PC-3 (cell line): ENCODE data around the gene SLC35F1. TPM values are rescaled to one million over a fixed set of nuclear protein-coding genes. Genes with fewer than 3 reads are reported as not detected.
"Not testable (repeated sequence)": the region's sequence is repeated elsewhere in the genome, so short reads cannot be mapped to it uniquely, and the experiment has no call there.

ENCODE experiments used
- ATAC-seq: fragments of 200-7000 bp; cut with Tn5 transposase; 2 replicates; pipeline ENCODE4 v1.9.1; 2020; ENCODE audit warnings: mild to moderate bottlenecking, moderate library complexity
- Bru-seq: library from RNA; stranded (reverse); fragments of 400-500 nt; gene quantifications from one replicate; lab custom pipeline; 2021; lab: Mats Ljungman, UMichigan
- BruChase-seq, 2 experiments: library from RNA; stranded (reverse); fragments of 400-500 nt; gene quantifications; one replicate each; lab custom pipeline; 2021; lab: Mats Ljungman, UMichigan
- BruUV-seq: library from RNA; stranded (reverse); fragments of 400-500 nt; replicated peaks from 2 replicates; lab custom pipeline; 2021; lab: Mats Ljungman, UMichigan
- CTCF ChIA-PET: fragments of 300-600 bp; sonication (Branson Sonifier 250); formaldehyde crosslinking; loops from one replicate; lab custom pipeline; 2022; ENCODE audit warnings: antibody characterized with exemption; lab: Charles Lee
- POLR2A ChIA-PET: fragments of 300-600 bp; sonication (Branson Sonifier 250); formaldehyde crosslinking; loops from one replicate; lab custom pipeline; 2022; ENCODE audit warnings: antibody characterized with exemption; ENCODE audit not compliant: unreplicated experiment; lab: Charles Lee
- DNase-seq: peaks from one replicate; pipeline ENCODE4 v3.0.0-alpha.2; 2015
- H2AFZ ChIP-seq: fragments of 300-600 bp; sonication (generic); 2 replicates; pipeline ENCODE4 v1.6.0; 2016; ENCODE audit warnings: antibody characterized with exemption, low read length
- H3F3A ChIP-seq: fragments of 300-600 bp; sonication (generic); one replicate; pipeline ENCODE4 v1.6.0; 2017; ENCODE audit warnings: antibody characterized with exemption, low read length, control low read depth, mild to moderate bottlenecking; ENCODE audit not compliant: unreplicated experiment
- H3K27ac ChIP-seq: fragments of 300-600 bp; sonication (generic); 2 replicates; pipeline ENCODE4 v1.5.1; 2016; ENCODE audit warnings: mild to moderate bottlenecking, low read length
- H3K27me3 ChIP-seq: fragments of 300-600 bp; sonication (generic); 2 replicates; pipeline ENCODE4 v1.6.1; 2016; ENCODE audit warnings: low read length, mixed read lengths
- H3K36me3 ChIP-seq: fragments of 300-600 bp; sonication (generic); 2 replicates; pipeline ENCODE4 v1.6.1; 2016; ENCODE audit warnings: low read depth, mixed run types, low read length, mixed read lengths
- H3K4me1 ChIP-seq: fragments of 300-600 bp; sonication (generic); 2 replicates; pipeline ENCODE4 v1.5.1; 2016; ENCODE audit warnings: low read length; ENCODE audit not compliant: insufficient read depth
- H3K4me2 ChIP-seq: fragments of 300-600 bp; sonication (generic); 2 replicates; pipeline ENCODE4 v1.6.0; 2016; ENCODE audit warnings: low read length
- H3K4me3 ChIP-seq: fragments of 300-600 bp; sonication (generic); 2 replicates; pipeline ENCODE4 v1.5.1; 2016; ENCODE audit warnings: mild to moderate bottlenecking, low read length, mixed read lengths
- H3K79me2 ChIP-seq: fragments of 300-600 bp; sonication (generic); 2 replicates; pipeline ENCODE4 v1.6.1; 2017; ENCODE audit warnings: low read length, mixed read lengths
- H3K9ac ChIP-seq: fragments of 300-600 bp; sonication (generic); 2 replicates; pipeline ENCODE4 v1.6.0; 2016; ENCODE audit warnings: mild to moderate bottlenecking, low read length
- H3K9me2 ChIP-seq: fragments of 300-600 bp; sonication (generic); replicated peaks from 2 replicates; pipeline ENCODE4 v1.6.1; 2016; ENCODE audit warnings: mixed run types, low read length, mixed read lengths
- H3K9me3 ChIP-seq: fragments of 300-600 bp; sonication (generic); 2 replicates; pipeline ENCODE4 v1.6.1; 2016; ENCODE audit warnings: low read length, mixed read lengths
- H4K20me1 ChIP-seq: fragments of 300-600 bp; sonication (generic); 2 replicates; pipeline ENCODE4 v1.6.1; 2016; ENCODE audit warnings: low read length, mixed read lengths
- EZH2 ChIP-seq: fragments of 300-600 bp; sonication (generic); IDR thresholded peaks from one replicate; pipeline ENCODE4 v1.6.1; 2017; ENCODE audit warnings: antibody characterized with exemption, mild to moderate bottlenecking, low read length; ENCODE audit not compliant: unreplicated experiment
- EZH2phosphoT487 ChIP-seq: fragments of 300-600 bp; sonication (generic); IDR thresholded peaks from 2 replicates; pipeline ENCODE4 v1.6.1; 2018; ENCODE audit warnings: mild to moderate bottlenecking, antibody characterized with exemption, low read length, borderline replicate concordance
- intact Hi-C: fragments of 100-400 bp; cut with micrococcal nuclease; formaldehyde crosslinking; loops from 2 replicates; pipeline ENCODE4 v1.9.0; 2023
- long read RNA-seq: library from polyadenylated mRNA; unstranded; transcript quantifications from one replicate; pipeline ENCODE4 v2.0.0, GENCODE V29; 2021; ENCODE audit not compliant: unreplicated experiment
- total RNA-seq: library from RNA; depleted of rRNA; stranded (reverse); fragments of >200 nt; gene quantifications from 2 replicates; pipeline ENCODE4 v1.2.3, GENCODE V29; 2014; rRNA removed
- TF ChIP-seq, protein P1 (sequence below): fragments of 300-600 bp; sonication (generic); conservative IDR thresholded peaks from 2 replicates; pipeline ENCODE4 v1.5.1; 2017; ENCODE audit warnings: antibody characterized with exemption, low read depth, mild to moderate bottlenecking, low read length

SLC35F1 gene
- total RNA-seq (not detected in 2 replicates), Bru-seq, nascent RNA (percentile 1 among the genes with signal in this experiment), BruChase-seq, experiment 1, labeled RNA remaining after a 6-hour chase (percentile 18 among the genes with signal in this experiment), BruChase-seq, experiment 2, labeled RNA remaining after a 2-hour chase (percentile 8 among the genes with signal in this experiment)
- long read RNA-seq = 0 reads

DNA sequence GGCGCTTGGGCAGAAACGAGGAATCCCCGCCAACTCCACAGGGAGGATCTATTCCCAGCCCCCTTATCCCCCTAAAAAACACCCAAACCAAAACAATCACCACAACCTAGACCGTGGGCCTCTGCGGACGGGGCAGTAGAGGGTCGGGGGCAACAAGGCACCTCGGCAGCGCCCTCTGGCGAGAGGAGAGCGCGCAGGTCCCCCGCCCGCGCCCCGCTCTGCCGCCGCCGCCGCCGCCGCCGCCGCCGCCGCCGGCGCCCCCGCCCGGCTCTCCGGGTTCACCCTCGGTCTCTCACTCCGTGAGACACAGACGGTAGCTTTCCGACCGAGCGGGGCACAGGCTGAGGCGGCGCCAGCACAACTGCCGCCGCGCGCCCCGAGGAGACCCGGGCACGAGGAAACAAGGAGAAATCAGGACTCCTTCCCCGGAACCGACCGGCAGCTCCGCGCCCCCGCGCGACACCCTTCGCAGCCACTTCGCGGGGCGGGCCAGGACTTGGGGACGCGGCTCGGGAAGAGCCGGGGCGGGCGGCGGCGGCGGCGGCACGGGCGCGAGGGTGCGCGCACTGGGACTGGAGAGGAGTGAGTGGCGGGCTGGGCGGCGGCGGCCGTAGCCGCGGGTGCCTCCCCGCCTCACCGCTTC lies at the start of gene SLC35F1:
Gene SLC35F1, plus strand, starts transcription at position 307 of the 643 bp plus-strand sequence.
- POLR2A ChIA-PET = no interaction called here
- no TSS peak for BruUV-seq
- peaks cover 50% of the 10 kb centered on the region for H3K27me3 ChIP-seq
- intact Hi-C loops = no loop called here
- DNase-seq (no peak), ATAC-seq (peak; percentile 43)
- CTCF ChIA-PET = no interaction called here
- H3K79me2 ChIP-seq = no peaks in the 10 kb centered on the region
- no peaks in the 10 kb centered on the region for H3K36me3 ChIP-seq
- no peak within 1 kb of the TSS for H3K9ac ChIP-seq
- H4K20me1 ChIP-seq = no peaks in the 10 kb centered on the region
- H3F3A ChIP-seq = no peaks in the 10 kb centered on the region
- H2AFZ ChIP-seq = no peak within 1 kb of the TSS
- no peak within 1 kb of the TSS; the same call in 1 of the 2 replicates for H3K4me3 ChIP-seq
- H3K9me3 ChIP-seq = no peaks in the 10 kb centered on the region
- H3K4me1 ChIP-seq = no peaks in the 10 kb centered on the region
- no peak for TF ChIP-seq EZH2phosphoT487
- TF ChIP-seq, protein P1, sequence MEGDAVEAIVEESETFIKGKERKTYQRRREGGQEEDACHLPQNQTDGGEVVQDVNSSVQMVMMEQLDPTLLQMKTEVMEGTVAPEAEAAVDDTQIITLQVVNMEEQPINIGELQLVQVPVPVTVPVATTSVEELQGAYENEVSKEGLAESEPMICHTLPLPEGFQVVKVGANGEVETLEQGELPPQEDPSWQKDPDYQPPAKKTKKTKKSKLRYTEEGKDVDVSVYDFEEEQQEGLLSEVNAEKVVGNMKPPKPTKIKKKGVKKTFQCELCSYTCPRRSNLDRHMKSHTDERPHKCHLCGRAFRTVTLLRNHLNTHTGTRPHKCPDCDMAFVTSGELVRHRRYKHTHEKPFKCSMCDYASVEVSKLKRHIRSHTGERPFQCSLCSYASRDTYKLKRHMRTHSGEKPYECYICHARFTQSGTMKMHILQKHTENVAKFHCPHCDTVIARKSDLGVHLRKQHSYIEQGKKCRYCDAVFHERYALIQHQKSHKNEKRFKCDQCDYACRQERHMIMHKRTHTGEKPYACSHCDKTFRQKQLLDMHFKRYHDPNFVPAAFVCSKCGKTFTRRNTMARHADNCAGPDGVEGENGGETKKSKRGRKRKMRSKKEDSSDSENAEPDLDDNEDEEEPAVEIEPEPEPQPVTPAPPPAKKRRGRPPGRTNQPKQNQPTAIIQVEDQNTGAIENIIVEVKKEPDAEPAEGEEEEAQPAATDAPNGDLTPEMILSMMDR = 0 out of 2 replicates have a peak, but pooled peaks have one; percentile 26
- peak within 1 kb of the TSS; percentile 49 for H3K4me2 ChIP-seq
- H3K9me2 ChIP-seq = no peaks in the 10 kb centered on the region
- H3K27ac ChIP-seq = no peak within 1 kb of the TSS

DNA sequence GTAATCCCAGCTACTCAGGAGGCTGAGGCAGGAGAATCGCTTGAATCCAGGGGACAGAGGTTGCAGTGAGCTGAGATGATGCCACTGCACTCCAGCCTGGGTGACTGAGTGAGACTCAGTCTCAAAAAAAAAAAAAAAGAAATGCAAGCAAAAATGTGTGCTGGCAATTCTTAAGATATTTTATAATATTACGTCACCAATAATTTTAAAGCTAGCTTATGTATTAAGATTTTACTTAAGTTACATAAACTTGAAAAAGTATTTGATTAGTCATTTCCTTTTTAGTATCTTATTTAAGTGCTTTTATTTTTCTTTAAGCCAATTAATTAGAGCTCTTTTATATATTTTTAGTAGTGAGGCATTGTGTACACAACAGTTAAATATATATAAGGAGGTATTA lies 48.5 kb upstream of the SLC35F1 start:
- H3K36me3 ChIP-seq, H2AFZ ChIP-seq, H3K9ac ChIP-seq, H3K9me2 ChIP-seq, H3K4me3 ChIP-seq, H3K4me1 ChIP-seq, BruUV-seq, CTCF ChIA-PET, H4K20me1 ChIP-seq, H3K4me2 ChIP-seq, H3K27me3 ChIP-seq, H3K9me3 ChIP-seq, H3F3A ChIP-seq, DNase-seq, POLR2A ChIA-PET, H3K27ac ChIP-seq, H3K79me2 ChIP-seq, ATAC-seq, intact Hi-C loops: not testable (repeated sequence)

- no peaks in the 10 kb centered on the region for H3K27me3 ChIP-seq
- no peaks in the 10 kb centered on the region for H3K36me3 ChIP-seq
- H3K27ac ChIP-seq = no peak overlapping the region
- no TSS peak for BruUV-seq
- intact Hi-C loops = no loop called here
- H3F3A ChIP-seq = no peaks in the 10 kb centered on the region
- no peaks in the 10 kb centered on the region for H3K9me2 ChIP-seq
- no peaks in the 10 kb centered on the region for H3K79me2 ChIP-seq
- ChIA-PET CTCF (no interaction called here), POLR2A (no interaction called here)
- no peak overlapping the region for H3K4me2 ChIP-seq
- no peaks in the 10 kb centered on the region for H3K9me3 ChIP-seq
- H3K4me3 ChIP-seq = no peak overlapping the region
- no peak for TF ChIP-seq EZH2
- no peak for TF ChIP-seq EZH2phosphoT487
- TF ChIP-seq, protein P1 = no peak
- H2AFZ ChIP-seq = no peak overlapping the region
- H3K4me1 ChIP-seq = no peaks in the 10 kb centered on the region
- no peaks in the 10 kb centered on the region for H4K20me1 ChIP-seq
- ATAC-seq (no peak), DNase-seq (no peak)
- no peak overlapping the region for H3K9ac ChIP-seq
These were observed 45.5 kb upstream of the SLC35F1 start for GRCh38 chr6:117861545-117861944.
